ENCODE results near the gene PRKAG3.

DNA sequence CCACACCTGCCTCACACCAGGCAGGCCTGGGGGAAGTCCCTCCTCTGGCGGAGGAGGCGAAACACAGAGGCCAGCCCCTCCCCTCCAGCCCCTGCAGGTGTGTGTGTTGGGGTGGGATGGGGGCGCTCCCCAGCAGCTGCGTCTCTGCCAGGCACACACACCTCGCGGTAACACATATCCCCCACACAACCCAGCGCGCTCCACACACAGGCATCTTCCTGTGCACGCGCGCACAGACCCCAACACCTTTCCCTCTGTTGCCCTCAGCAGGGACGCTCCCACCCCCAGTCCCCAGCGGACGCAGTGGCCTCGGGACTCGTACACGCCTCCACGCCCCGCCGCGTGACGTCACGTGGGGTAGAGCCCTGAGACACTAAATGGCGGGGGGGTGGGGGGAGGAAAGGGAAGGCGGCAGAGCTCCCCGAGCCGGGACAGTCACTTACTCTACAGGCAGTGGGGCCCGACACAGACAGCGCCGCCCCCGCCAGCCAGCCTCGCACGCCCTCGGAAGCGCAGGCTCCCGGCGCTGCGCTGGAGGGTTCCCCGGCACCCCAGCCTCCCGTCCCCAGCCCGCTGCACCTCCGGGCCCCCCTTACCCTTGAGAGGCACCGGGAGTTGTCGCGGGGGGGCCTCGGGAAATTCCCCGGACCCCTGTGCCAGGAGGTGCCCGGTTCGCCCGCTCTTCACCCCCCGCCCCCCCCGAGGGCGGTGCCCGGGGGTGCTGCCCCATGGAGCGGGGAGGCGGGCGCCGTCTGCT is 48.7 kb upstream of the PRKAG3 start, which contains the start of gene WNT10A:
- TF ChIP-seq POLR2AphosphoS5 (IDR thresholded peaks at IDR 0.05; ENCODE audit: low read depth, low read length) (no peak), TAF1 (IDR thresholded peaks at IDR 0.05; ENCODE audit: borderline replicate concordance, insufficient read depth, low read length) (no peak)
